Stimulated activated CD4-positive, alpha-beta T cell treated with anti-CD3 and anti-CD28 coated beads, Interleukin-12 subunit alpha, Interleukin-12 subunit beta, amount 100 ng/mL, for 4 hours (primary cell): ENCODE results near the gene TSHZ3.

Experiments
- DNase-seq: peaks from one replicate; pipeline ENCODE4 v3.0.0-alpha.2; 2020

The TSHZ3 gene

GRCh38 chr19:31334101-31334848, 15.0 kb downstream of the TSHZ3 start:
- DNase-seq: no peak

- no peak for DNase-seq
Measured at GRCh38 chr19:31332096-31332495, 17.1 kb downstream of the TSHZ3 start.

GRCh38 chr19:31331536-31331935, 17.7 kb downstream of the TSHZ3 start:
- no peak for DNase-seq

- DNase-seq: no peak
Measured at GRCh38 chr19:31330761-31331160, 18.5 kb downstream of the TSHZ3 start.

- no peak for DNase-seq
Measured at GRCh38 chr19:31330237-31330636, 19.0 kb downstream of the TSHZ3 start.

- DNase-seq: no peak
Measured at GRCh38 chr19:31329819-31330218, 19.4 kb downstream of the TSHZ3 start.

GRCh38 chr19:31328238-31328637, 21.0 kb downstream of the TSHZ3 start:
- no peak for DNase-seq

- DNase-seq: no peak
Measured at GRCh38 chr19:31326329-31327028, 22.8 kb downstream of the TSHZ3 start.

- no peak for DNase-seq
Measured at GRCh38 chr19:31325342-31325741, 23.9 kb downstream of the TSHZ3 start.

- DNase-seq: no peak
Measured at GRCh38 chr19:31319465-31319864, 29.8 kb downstream of the TSHZ3 start.

GRCh38 chr19:31318790-31319425, 30.3 kb downstream of the TSHZ3 start:
- DNase-seq: no peak

- DNase-seq: no peak
Measured at GRCh38 chr19:31317570-31317969, 31.7 kb downstream of the TSHZ3 start.

- DNase-seq: no peak
Measured at GRCh38 chr19:31317093-31317492, 32.1 kb downstream of the TSHZ3 start.

- no peak for DNase-seq
Measured at GRCh38 chr19:31316201-31316951, 32.9 kb downstream of the TSHZ3 start.

GRCh38 chr19:31315652-31316051, 33.6 kb downstream of the TSHZ3 start:
- DNase-seq: no peak

- no peak for DNase-seq
Measured at GRCh38 chr19:31314849-31315629, 34.2 kb downstream of the TSHZ3 start.

- no peak for DNase-seq
Measured at GRCh38 chr19:31314156-31314555, 35.1 kb downstream of the TSHZ3 start.

- no peak for DNase-seq
Measured at GRCh38 chr19:31313291-31314030, 35.8 kb downstream of the TSHZ3 start.

GRCh38 chr19:31312677-31313244, 36.5 kb downstream of the TSHZ3 start:
- no peak for DNase-seq

- DNase-seq: no peak
Measured at GRCh38 chr19:31312009-31312676, 37.1 kb downstream of the TSHZ3 start.
